K562 (cell line): ENCODE data around the gene KIF25. TPM values are rescaled to one million over a fixed set of nuclear protein-coding genes. Genes with fewer than 3 reads are reported as not detected.

Experiments used
- ATAC-seq: fragments of 200-7000 bp; cut with Tn5 transposase; 3 replicates; pipeline ENCODE4 v1.9.1; 2020; ENCODE audit warnings: moderate library complexity
- BruUV-seq: library from RNA; stranded (reverse); fragments of 400-500 nt; replicated peaks from 2 replicates; lab custom pipeline; 2021; lab: Mats Ljungman, UMichigan
- CTCF ChIA-PET: fragments of 300-600 bp; formaldehyde crosslinking; extraction: SDS; loops from one replicate; lab custom pipeline; 2021; ENCODE audit warnings: low intra/inter-chr PET ratio; lab: Yijun Ruan, JAX
- POLR2A ChIA-PET: fragments of 300-600, 350-650 bp; sonication (Branson Sonifier 250); formaldehyde crosslinking; extraction: SDS; loops from one replicate; lab custom pipeline; 2021; ENCODE audit warnings: antibody characterized with exemption, inconsistent platforms; lab: Yijun Ruan, JAX
- DNase-seq, 4 experiments: peaks; one replicate each; pipeline versions ENCODE4 v3.0.0 to v3.0.0-alpha.2; 2011 to 2018; ENCODE audit warnings: low spot score in 3 of 4, mixed read lengths in 3 of 4; ENCODE audit errors: extremely low read depth in 1 of 4
- FAIRE-seq: peaks from 2 replicates; lab custom pipeline; 2011; peaks lifted over from hg19 to GRCh38; lab: Jason Lieb, UNC
- H2AFZ ChIP-seq: 2 replicates; pipeline ENCODE4 v1.6.0; 2011; ENCODE audit warnings: low read depth, low read length, control low read depth, inconsistent platforms
- H3K27ac ChIP-seq: fragments of 200-600 bp; 3 replicates; pipeline ENCODE4 v1.8.0; 2011; ENCODE audit warnings: low read depth, mild to moderate bottlenecking, control low read depth, inconsistent platforms, low read length, moderate library complexity, mixed read lengths; ENCODE audit errors: extremely low read depth
- H3K27me3 ChIP-seq, 2 experiments: fragments of 300-600 bp in 1 of 2; 2 replicates in 1 of 2; 3 replicates in 1 of 2; pipeline versions ENCODE4 v1.6.0 to v1.8.0; 2011; ENCODE audit warnings: inconsistent platforms in 2 of 2, low read length in 2 of 2, mild to moderate bottlenecking in 1 of 2, mixed read lengths in 1 of 2, moderate library complexity in 1 of 2; ENCODE audit not compliant: control insufficient read depth in 2 of 2, insufficient read depth in 2 of 2
- H3K36me3 ChIP-seq: fragments of 300-600 bp; 3 replicates; pipeline ENCODE4 v1.8.0; 2011; ENCODE audit warnings: mild to moderate bottlenecking, low read length, inconsistent platforms; ENCODE audit not compliant: control insufficient read depth, insufficient read depth
- H3K4me1 ChIP-seq, 2 experiments: fragments of 200-600 bp in 1 of 2; replicated peaks in 1 of 2; 2 replicates in 1 of 2; 3 replicates in 1 of 2; pipeline versions ENCODE4 v1.5.1 to v1.8.0; 2011; ENCODE audit warnings: inconsistent platforms in 2 of 2, low read length in 2 of 2, mild to moderate bottlenecking in 1 of 2, mixed read lengths in 1 of 2, moderate library complexity in 1 of 2; ENCODE audit not compliant: control insufficient read depth in 2 of 2, insufficient read depth in 2 of 2
- H3K4me2 ChIP-seq: 2 replicates; pipeline ENCODE4 v1.6.1; 2011; ENCODE audit warnings: low read length, control low read depth, inconsistent platforms, mixed read lengths; ENCODE audit not compliant: insufficient read depth
- H3K4me3 ChIP-seq: fragments of 200-600 bp; sonication (generic), shearing (Covaris generic); 2 replicates; pipeline ENCODE4 v1.5.1; 2016; ENCODE audit warnings: control low read depth, inconsistent platforms
- H3K79me2 ChIP-seq: fragments of 200-600 bp; 3 replicates; pipeline ENCODE4 v1.8.0; 2011; ENCODE audit warnings: low read length, inconsistent platforms; ENCODE audit not compliant: control insufficient read depth, insufficient read depth
- H3K9ac ChIP-seq, 2 experiments: 2 replicates each; pipeline versions ENCODE4 v1.6.0 to v1.6.1; 2011; ENCODE audit warnings: low read depth in 2 of 2, low read length in 2 of 2, control low read depth in 1 of 2, inconsistent platforms in 1 of 2, mild to moderate bottlenecking in 1 of 2, mixed read lengths in 1 of 2; ENCODE audit not compliant: insufficient read depth in 1 of 2
- H3K9me1 ChIP-seq: one replicate; pipeline ENCODE4 v1.6.0; 2011; ENCODE audit warnings: inconsistent platforms, mild to moderate bottlenecking, low read length, moderate library complexity; ENCODE audit not compliant: control insufficient read depth, insufficient read depth
- H3K9me3 ChIP-seq: replicated peaks from 2 replicates; pipeline ENCODE4 v1.5.1; 2011; ENCODE audit warnings: low read depth, low read length, inconsistent platforms; ENCODE audit not compliant: control insufficient read depth, insufficient read depth
- H4K20me1 ChIP-seq: replicated peaks from 2 replicates; pipeline ENCODE4 v1.6.1; 2011; ENCODE audit warnings: low read length, inconsistent platforms, mixed read lengths; ENCODE audit not compliant: control insufficient read depth, insufficient read depth
- CEBPB ChIP-seq: fragments of 450-650 bp; IDR thresholded peaks from 2 replicates; pipeline ENCODE4 v1.6.1; 2016; ENCODE audit warnings: missing genetic modification characterization, missing compliant biosample characterization
- CEBPG ChIP-seq, 3 experiments: fragments of 200-800 bp in 1 of 3; sonication (Bioruptor generic) in 1 of 3; sonication (generic) in 1 of 3; formaldehyde crosslinking in 1 of 3; IDR thresholded peaks in 2 of 3; conservative IDR thresholded peaks in 1 of 3; 2 replicates each; pipeline versions ENCODE4 v1.6.1 to v1.8.0; 2016 to 2022; ENCODE audit warnings: missing compliant biosample characterization in 2 of 3, missing genetic modification characterization in 2 of 3, mild to moderate bottlenecking in 1 of 3, missing genetic modification reagents in 1 of 3
- CREBBP ChIP-seq: IDR thresholded peaks from one replicate; pipeline ENCODE4 v1.6.1; 2012; ENCODE audit warnings: low read depth, mild to moderate bottlenecking, control low read depth, inconsistent platforms, low read length
- ETV1 ChIP-seq: fragments of 450-650 bp; conservative IDR thresholded peaks from 2 replicates; pipeline ENCODE4 v1.6.1; 2016; ENCODE audit warnings: missing genetic modification characterization, control low read depth, low read depth, missing compliant biosample characterization
- FOXP4 ChIP-seq: sonication (generic); formaldehyde crosslinking; IDR thresholded peaks from 2 replicates; pipeline ENCODE4 v1.8.0; 2022; ENCODE audit warnings: mild to moderate bottlenecking, missing genetic modification reagents, borderline replicate concordance
- FUS ChIP-seq: fragments of 200-400 bp; formaldehyde crosslinking; optimal IDR thresholded peaks from 2 replicates; pipeline ENCODE3; 2017; ENCODE audit warnings: low read depth, low read length
- GMEB1 ChIP-seq: fragments of 250-450 bp; sonication (Bioruptor Pico); IDR thresholded peaks from 2 replicates; pipeline ENCODE4 v1.4.0; 2020; ENCODE audit warnings: mild to moderate bottlenecking
- HDAC8 ChIP-seq: fragments of 450-650 bp; IDR thresholded peaks from 2 replicates; pipeline ENCODE4 v1.6.1; 2016; ENCODE audit warnings: mild to moderate bottlenecking, missing genetic modification characterization, moderate library complexity, missing compliant biosample characterization
- JUND ChIP-seq, 2 experiments: IDR thresholded peaks; 2 replicates in 1 of 2; 3 replicates in 1 of 2; pipeline ENCODE4 v1.6.1; 2011; ENCODE audit warnings: borderline replicate concordance in 2 of 2, low read depth in 2 of 2, low read length in 2 of 2, improper control_type of control experiment in 1 of 2, missing biosample characterization in 1 of 2, missing genetic modification characterization in 1 of 2, missing genetic modification reagents in 1 of 2
- MTA3 ChIP-seq: fragments of 450-650 bp; formaldehyde crosslinking; IDR thresholded peaks from 2 replicates; pipeline ENCODE4 v1.6.1; 2017; ENCODE audit warnings: mild to moderate bottlenecking, borderline replicate concordance
- SMAD4 ChIP-seq: fragments of 250-450 bp; sonication (Bioruptor Pico); conservative IDR thresholded peaks from 2 replicates; pipeline ENCODE4 v1.8.0; 2021; ENCODE audit warnings: inconsistent platforms, mild to moderate bottlenecking, moderate library complexity
- THRA ChIP-seq: fragments of 450-650 bp; IDR thresholded peaks from 2 replicates; pipeline ENCODE4 v1.6.1; 2017; ENCODE audit warnings: mild to moderate bottlenecking, moderate library complexity
- ZFP91 ChIP-seq: sonication (generic); formaldehyde crosslinking; IDR thresholded peaks from 2 replicates; pipeline ENCODE4 v1.8.0; 2022; ENCODE audit warnings: mild to moderate bottlenecking, missing genetic modification reagents
- ZNF23 ChIP-seq: fragments of 250-450 bp; sonication (Bioruptor Pico); IDR thresholded peaks from 2 replicates; pipeline ENCODE4 v1.4.0; 2020; ENCODE audit warnings: mild to moderate bottlenecking
- WGBS: fragments of 100-300 bp; shearing (Covaris generic); methylation state at CpG from one replicate; pipeline ENCODE4 v1.1.6; 2016; ENCODE audit warnings: low coverage, mixed read lengths; ENCODE audit not compliant: insufficient coverage; ENCODE audit errors: missing lambda C conversion rate; 5-methylcytosine and 5-hydroxymethylcytosine counted together
- in situ Hi-C: fragments of 300-500 bp; cut with MboI; formaldehyde crosslinking; loops from 4 replicates; pipeline ENCODE4 v1.15.0; 2018; ENCODE audit warnings: inconsistent platforms, mixed read lengths
- intact Hi-C: fragments of 100-400 bp; cut with micrococcal nuclease; formaldehyde crosslinking; loops from 2 replicates; pipeline ENCODE4 v1.14.2; 2022
- polyA plus RNA-seq, 8 experiments: library from polyadenylated mRNA; depleted of rRNA in 4 of 8; stranded (reverse) in 5 of 8; unstranded in 3 of 8; fragments of >200 nt; fragmentation: Nextera tagmentation in 2 of 8; fragmentation: Illumina TruSeq in 1 of 8; extraction: Ambion mirVana in 2 of 8; extraction: Trizol in 1 of 8; gene quantifications; 2 replicates each; pipeline versions ENCODE4 v1.2.1 to v1.2.3, GENCODE V29; 2011 to 2014; ENCODE audit warnings: inconsistent platforms in 1 of 8, missing spikeins in 1 of 8
- total RNA-seq, 7 experiments: library from RNA; depleted of rRNA in 6 of 7; stranded (reverse); fragments of >200 nt in 6 of 7; fragmentation: Illumina TruSeq in 2 of 7; extraction: Trizol in 2 of 7; gene quantifications; 2 replicates each; pipeline versions ENCODE4 v1.2.1 to v1.2.3, GENCODE V29; 2011 to 2021; ENCODE audit warnings: low replicate concordance in 1 of 7

The KIF25 gene
- total and polyA plus RNA-seq, 9 of the 15 experiments (the other 6 are each of a cell fraction or from before 2014, with no cell fraction given): 0.04 to 0.49 (median 0.23) TPM; not detected in 5

GRCh38 chr6:168038576-168039140, 41.2 kb downstream of the KIF25 start:
- CTCF ChIA-PET: no interaction called here
- WGBS: 10% methylated on average over 13 of the region's 13 CpGs
- no peak for TF ChIP-seq SMAD4 (CRISPR knock-in tag)
- no peak for TF ChIP-seq FUS
- TF ChIP-seq FOXP4 (CRISPR knock-in tag): no peak
- peak; percentile 59 for TF ChIP-seq CEBPB
- no peak for TF ChIP-seq MTA3
- no peak for TF ChIP-seq THRA
- no peak for TF ChIP-seq ETV1 (tag)
- no peak for TF ChIP-seq JUND (IDR thresholded peaks at IDR 0.05; ENCODE audit: borderline replicate concordance, low read depth, low read length)
- no peak for TF ChIP-seq JUND (tag; IDR thresholded peaks at IDR 0.05; ENCODE audit: borderline replicate concordance, low read depth, low read length)
- TF ChIP-seq ZNF23 (CRISPR knock-in tag): no peak
- TF ChIP-seq GMEB1 (CRISPR knock-in tag): no peak
- TF ChIP-seq ZFP91 (CRISPR knock-in tag): no peak
- no peak for TF ChIP-seq CEBPG (CRISPR knock-in tag; IDR thresholded peaks at IDR 0.05)
- peak in 1 of 2 experiments; percentile 35; a peak in 1 of 4 replicates for TF ChIP-seq CEBPG (tag; conservative IDR thresholded peaks at IDR 0.05 in 1 of 2, IDR thresholded peaks at IDR 0.05 in 1 of 2)
- no peak for TF ChIP-seq HDAC8 (tag)
- TF ChIP-seq CREBBP: no peak

More at GRCh38 chr6:168038576-168039140, 41.2 kb downstream of the KIF25 start:
- BruUV-seq: no TSS peak
- intact Hi-C loops (no loop called here), in situ Hi-C loops (no loop called here)
- Histone ChIP-seq H3K4me2 (no peak overlapping the region), H3K9ac (no peak overlapping the region), H3K27ac (no peak overlapping the region), H2AFZ (no peak overlapping the region), H4K20me1 (peaks cover 10% of the 10 kb centered on the region), H3K9me1 (no peaks in the 10 kb centered on the region), H3K4me3 (no peak overlapping the region), H3K4me1 (peaks cover 14 to 22% of the 10 kb centered on the region in 2 experiments), H3K79me2 (no peaks in the 10 kb centered on the region), H3K9me3 (no peaks in the 10 kb centered on the region), H3K36me3 (no peaks in the 10 kb centered on the region), H3K27me3 (peaks cover 46 to 70% of the 10 kb centered on the region in 2 experiments)
- no peak for ATAC-seq
- POLR2A ChIA-PET: no interaction called here
- DNase-seq: no peak
- no peak for FAIRE-seq
